MCF 10A (cell line): ENCODE results near the gene SUN2. TPM values are rescaled to one million over a fixed set of nuclear protein-coding genes. Genes with fewer than 3 reads are reported as not detected.

Experiments
- BruUV-seq: library from RNA; stranded (reverse); fragments of 400-500 nt; replicated peaks from 2 replicates; lab custom pipeline; 2021; lab: Mats Ljungman, UMichigan
- CTCF ChIA-PET: fragments of 300-600 bp; sonication (Branson Sonifier 250); formaldehyde crosslinking; extraction: SDS; loops from one replicate; lab custom pipeline; 2021; ENCODE audit warnings: antibody characterized with exemption, inconsistent platforms; lab: Yijun Ruan, JAX
- POLR2A ChIA-PET: fragments of 300-600, 350-650 bp; sonication (Branson Sonifier 250); formaldehyde crosslinking; extraction: SDS; loops from one replicate; lab custom pipeline; 2020; ENCODE audit warnings: antibody characterized with exemption, inconsistent platforms; lab: Yijun Ruan, JAX
- DNase-seq: peaks from one replicate; pipeline ENCODE4 v3.0.0-alpha.2; 2018; ENCODE audit not compliant: unreplicated experiment
- H3K27ac Mint-ChIP-seq: one replicate; pipeline ENCODE4 v1.8.0; 2022; ENCODE audit warnings: mild to moderate bottlenecking, low read depth, mixed read lengths; ENCODE audit not compliant: unreplicated experiment
- H3K27me3 Mint-ChIP-seq: one replicate; pipeline ENCODE4 v1.8.0; 2022; ENCODE audit warnings: mixed read lengths; ENCODE audit not compliant: insufficient read depth, unreplicated experiment
- H3K36me3 Mint-ChIP-seq: one replicate; pipeline ENCODE4 v1.8.0; 2022; ENCODE audit warnings: mild to moderate bottlenecking, moderate library complexity, mixed read lengths; ENCODE audit not compliant: insufficient read depth, unreplicated experiment
- H3K4me1 Mint-ChIP-seq: one replicate; pipeline ENCODE4 v1.8.0; 2022; ENCODE audit warnings: mixed read lengths; ENCODE audit not compliant: insufficient read depth, unreplicated experiment
- H3K4me3 Mint-ChIP-seq: one replicate; pipeline ENCODE4 v1.8.0; 2022; ENCODE audit warnings: mild to moderate bottlenecking, moderate library complexity, mixed read lengths; ENCODE audit not compliant: unreplicated experiment
- H3K9me3 Mint-ChIP-seq: one replicate; pipeline ENCODE4 v1.8.0; 2022; ENCODE audit warnings: mixed read lengths; ENCODE audit not compliant: unreplicated experiment
- intact Hi-C: fragments of 100-400 bp; cut with micrococcal nuclease; formaldehyde crosslinking; loops from 2 replicates; pipeline ENCODE4 v1.14.1; 2022
- total RNA-seq: library from RNA; stranded (reverse); gene quantifications from 2 replicates; pipeline ENCODE4 v1.2.3, GENCODE V29; 2022
- TF ChIP-seq, protein P1 (sequence below): fragments of 200-600 bp; IDR thresholded peaks from one replicate; pipeline ENCODE4 v1.8.0; 2022; ENCODE audit warnings: antibody characterized with exemption, mild to moderate bottlenecking; ENCODE audit not compliant: unreplicated experiment

SUN2 gene
- total RNA-seq, 1 experiment from 2014 or later = 66.8 TPM

DNA sequence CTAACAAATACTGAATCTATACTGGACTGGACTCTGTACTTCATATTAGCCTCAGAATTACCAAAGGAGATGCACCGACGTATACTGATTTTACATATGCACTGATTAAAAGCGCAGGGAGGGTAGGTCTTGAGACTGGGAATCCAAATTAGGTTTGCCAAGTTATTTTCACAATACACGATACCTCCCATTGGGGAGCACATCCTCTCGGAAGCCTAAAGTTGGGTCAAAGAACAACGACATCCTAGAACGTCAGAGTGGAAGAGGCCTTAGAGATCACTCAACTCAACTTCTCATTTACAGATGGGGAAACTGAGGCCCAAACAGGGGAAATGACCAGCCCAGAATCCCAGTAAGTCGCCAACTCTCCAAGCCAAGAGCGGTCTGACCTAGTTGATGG lies 37.5 kb upstream of the SUN2 start:
- Mint-ChIP-seq H3K27me3 (peaks cover 32% of the 10 kb centered on the region), H3K4me3 (peak overlapping the region; percentile 83), H3K27ac (peak overlapping the region; percentile 93), H3K36me3 (peaks cover 3% of the 10 kb centered on the region), H3K9me3 (peaks cover 1% of the 10 kb centered on the region), H3K4me1 (peaks cover 17% of the 10 kb centered on the region)
- TF ChIP-seq, protein P1, sequence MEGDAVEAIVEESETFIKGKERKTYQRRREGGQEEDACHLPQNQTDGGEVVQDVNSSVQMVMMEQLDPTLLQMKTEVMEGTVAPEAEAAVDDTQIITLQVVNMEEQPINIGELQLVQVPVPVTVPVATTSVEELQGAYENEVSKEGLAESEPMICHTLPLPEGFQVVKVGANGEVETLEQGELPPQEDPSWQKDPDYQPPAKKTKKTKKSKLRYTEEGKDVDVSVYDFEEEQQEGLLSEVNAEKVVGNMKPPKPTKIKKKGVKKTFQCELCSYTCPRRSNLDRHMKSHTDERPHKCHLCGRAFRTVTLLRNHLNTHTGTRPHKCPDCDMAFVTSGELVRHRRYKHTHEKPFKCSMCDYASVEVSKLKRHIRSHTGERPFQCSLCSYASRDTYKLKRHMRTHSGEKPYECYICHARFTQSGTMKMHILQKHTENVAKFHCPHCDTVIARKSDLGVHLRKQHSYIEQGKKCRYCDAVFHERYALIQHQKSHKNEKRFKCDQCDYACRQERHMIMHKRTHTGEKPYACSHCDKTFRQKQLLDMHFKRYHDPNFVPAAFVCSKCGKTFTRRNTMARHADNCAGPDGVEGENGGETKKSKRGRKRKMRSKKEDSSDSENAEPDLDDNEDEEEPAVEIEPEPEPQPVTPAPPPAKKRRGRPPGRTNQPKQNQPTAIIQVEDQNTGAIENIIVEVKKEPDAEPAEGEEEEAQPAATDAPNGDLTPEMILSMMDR = no peak
- DNase-seq = no peak
- intact Hi-C loops = no loop called here
- ChIA-PET POLR2A (interaction anchor here (0.6 to 1.4 kb wide), 3 partner anchors 9 to 509 kb away, joined by 3 to 4 read pairs (median 3); no protein-coding TSS in a partner anchor), CTCF (interaction anchor here (1.0 to 1.6 kb wide), 2 partner anchors 24 to 77 kb away, joined by 3 to 4 read pairs; no protein-coding TSS in a partner anchor)
- TSS peak; percentile 50 for BruUV-seq

- ChIA-PET POLR2A (interaction anchor here (0.6 to 0.7 kb wide), 2 partner anchors 10 to 60 kb away, joined by 3 to 4 read pairs; no protein-coding TSS in a partner anchor), CTCF (interaction anchor here (1.0 to 1.6 kb wide), 2 partner anchors 24 to 77 kb away, joined by 3 to 4 read pairs; no protein-coding TSS in a partner anchor)
- no peaks in the 10 kb centered on the region for H3K9me3 Mint-ChIP-seq
- peak; percentile 26 for DNase-seq
- peaks cover 27% of the 10 kb centered on the region for H3K27me3 Mint-ChIP-seq
- peaks cover 7% of the 10 kb centered on the region for H3K36me3 Mint-ChIP-seq
- H3K4me3 Mint-ChIP-seq = peak overlapping the region; percentile 83
- intact Hi-C loops = no loop called here
- TSS peak; percentile 74 for BruUV-seq
- peak overlapping the region; percentile 93 for H3K27ac Mint-ChIP-seq
- TF ChIP-seq, protein P1 = no peak
- H3K4me1 Mint-ChIP-seq = peaks cover 22% of the 10 kb centered on the region
Observed at GRCh38 chr22:38792833-38793232, 37.0 kb upstream of the SUN2 start.

DNA sequence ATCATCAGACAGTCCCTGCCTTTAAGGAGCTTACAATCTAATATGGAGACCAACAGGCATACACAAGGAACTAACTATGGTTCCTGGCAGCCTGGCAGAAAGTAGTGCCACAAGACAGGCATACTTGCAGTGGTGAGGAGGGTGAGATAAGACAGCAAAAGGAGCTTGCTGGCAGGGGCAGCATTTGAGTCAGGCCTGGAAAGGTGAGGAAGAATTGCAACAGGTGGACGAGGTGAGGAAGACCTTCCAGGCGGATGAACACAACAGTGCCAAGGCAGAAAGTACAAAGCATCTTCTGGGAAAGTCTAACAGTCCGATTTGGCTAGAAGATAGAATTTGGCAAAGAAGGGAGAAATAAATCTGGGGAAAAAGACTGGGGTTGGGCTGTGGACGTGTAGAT lies 33.8 kb upstream of the SUN2 start:
- intact Hi-C loops = no loop called here
- no peak overlapping the region for H3K27ac Mint-ChIP-seq
- TF ChIP-seq, protein P1 = no peak
- no peak for DNase-seq
- no peak overlapping the region for H3K4me3 Mint-ChIP-seq
- H3K9me3 Mint-ChIP-seq = no peaks in the 10 kb centered on the region
- H3K4me1 Mint-ChIP-seq = peaks cover 19% of the 10 kb centered on the region
- H3K36me3 Mint-ChIP-seq = peaks cover 15% of the 10 kb centered on the region
- H3K27me3 Mint-ChIP-seq = no peaks in the 10 kb centered on the region
- POLR2A ChIA-PET = no interaction called here
- CTCF ChIA-PET = interaction anchor here (0.6 kb wide), 1 partner anchor 34 kb away, joined by 3 read pairs; the partner anchor contains the start of gene SUN2
- no TSS peak for BruUV-seq

DNA sequence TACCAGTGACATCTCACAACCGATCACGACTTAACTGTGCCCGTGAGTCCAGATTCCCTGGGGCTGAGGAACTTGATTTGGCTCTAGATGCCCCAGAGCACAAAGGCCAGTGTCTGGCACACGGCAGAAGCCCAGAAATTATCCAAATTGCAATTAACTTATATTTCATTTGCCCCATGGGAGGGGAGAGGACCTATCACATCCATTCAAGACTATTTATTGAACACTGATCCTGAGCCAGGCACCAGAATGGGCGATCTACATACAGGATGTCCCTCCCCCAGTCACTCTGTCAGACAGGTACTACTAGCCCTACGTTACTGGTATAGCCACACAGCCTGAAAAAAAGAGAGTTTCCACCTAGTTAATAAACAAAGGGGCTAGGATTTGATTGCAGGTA lies 33.0 kb upstream of the SUN2 start:
- Mint-ChIP-seq H3K27ac (no peak overlapping the region), H3K9me3 (no peaks in the 10 kb centered on the region), H3K36me3 (peaks cover 19% of the 10 kb centered on the region), H3K4me1 (peaks cover 19% of the 10 kb centered on the region), H3K27me3 (no peaks in the 10 kb centered on the region), H3K4me3 (no peak overlapping the region)
- TF ChIP-seq, protein P1 = no peak
- no TSS peak for BruUV-seq
- CTCF ChIA-PET = no interaction called here
- intact Hi-C loops = no loop called here
- POLR2A ChIA-PET = no interaction called here
- no peak for DNase-seq
